GM19467 (cell line): ENCODE results near the gene IRF7.

Experiments
- ATAC-seq: cut with Tn5 transposase; IDR thresholded peaks from one replicate; pipeline ENCODE4 v1.9.1; 2021; ENCODE audit warnings: mild to moderate bottlenecking, moderate library complexity; ENCODE audit not compliant: unreplicated experiment

Gene IRF7

GRCh38 chr11:567629-568292 is 48.0 kb downstream of the IRF7 start:
- no peak for ATAC-seq

- no peak for ATAC-seq
Measured at GRCh38 chr11:567011-567628, 48.6 kb downstream of the IRF7 start.

- ATAC-seq: no peak
Measured at GRCh38 chr11:565921-566509, 49.7 kb downstream of the IRF7 start.

GRCh38 chr11:563812-564578 is 51.8 kb downstream of the IRF7 start:
- no peak for ATAC-seq

GRCh38 chr11:563066-563811 is 52.5 kb downstream of the IRF7 start:
- no peak for ATAC-seq
